ENCODE measurements around the gene ZFYVE21.
"Not testable (repeated sequence)": the region's sequence is repeated elsewhere in the genome, so short reads cannot be mapped to it uniquely, and the experiment has no call there.

The ZFYVE21 gene

DNA sequence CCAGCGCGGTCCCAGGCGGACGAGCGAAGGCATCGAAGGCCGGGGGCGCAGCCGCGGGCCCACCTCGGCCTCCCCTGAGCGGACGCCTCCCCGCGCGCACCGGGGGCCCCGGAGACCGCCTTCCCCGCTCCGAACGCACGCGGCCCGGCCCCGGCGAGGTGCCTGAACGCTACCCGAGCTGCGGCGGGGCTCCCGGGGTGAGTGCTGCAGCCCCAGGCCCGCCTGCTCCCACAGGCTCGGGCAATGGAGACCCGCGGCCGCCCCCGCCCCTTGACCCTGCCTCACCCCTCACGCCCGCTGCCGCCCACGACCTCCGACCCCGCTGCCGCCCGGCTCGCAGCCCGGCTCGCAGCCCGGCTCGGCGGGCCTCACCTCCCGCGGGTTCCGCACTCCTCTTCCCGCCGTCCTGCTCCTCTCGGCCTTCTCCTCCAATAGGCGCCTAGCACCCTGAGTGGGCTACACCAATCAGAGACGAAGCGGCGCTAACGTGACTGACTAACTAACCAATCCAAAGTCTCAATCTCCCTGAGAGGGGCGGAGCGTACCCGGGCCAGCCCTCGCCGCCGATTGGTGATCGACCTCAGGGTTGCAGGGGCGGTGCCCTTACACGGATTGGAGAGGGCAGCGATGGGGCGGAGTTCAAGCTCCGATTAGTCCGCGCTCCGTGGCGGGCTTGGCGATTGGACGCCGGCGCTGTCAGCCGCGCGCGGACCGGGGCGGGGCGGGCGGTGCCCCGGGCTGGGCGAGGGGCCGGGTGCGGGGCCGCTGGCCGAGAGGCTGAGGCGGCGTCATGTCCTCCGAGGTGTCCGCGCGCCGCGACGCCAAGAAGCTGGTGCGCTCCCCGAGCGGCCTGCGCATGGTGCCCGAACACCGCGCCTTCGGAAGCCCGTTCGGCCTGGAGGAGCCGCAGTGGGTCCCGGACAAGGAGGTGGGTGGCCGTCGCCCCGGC lies at the start of gene ZFYVE21, which contains the start of gene XRCC3:
ZFYVE21 (plus strand) TSS at position 759 of the 949 bp plus-strand sequence; CDS start at position 791, 32 bp downstream.
XRCC3 (minus strand) TSS at position 400 of the 949 bp plus-strand sequence. CDS start 4,364 bp downstream, outside the sequence.
- peak; percentile 100 for DNase-seq

DNA sequence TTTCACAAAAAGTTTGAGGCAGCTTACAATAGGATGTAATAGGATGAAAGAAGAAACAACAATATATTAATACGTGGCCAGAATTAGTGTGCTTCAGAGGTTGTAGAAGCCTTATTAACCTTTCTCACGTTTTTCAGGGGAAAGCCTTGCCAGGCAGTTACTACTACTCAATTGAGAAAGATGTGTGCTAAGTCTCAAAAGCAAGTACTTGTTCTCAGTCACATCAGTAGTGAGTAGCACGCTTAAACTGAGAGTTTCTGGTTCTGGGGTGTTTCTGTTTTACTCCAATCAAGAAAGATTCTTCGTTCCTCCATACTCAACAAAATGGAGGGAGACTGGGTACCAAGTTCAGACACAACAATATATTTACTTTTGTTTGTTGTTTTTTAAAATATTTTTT lies 47.9 kb upstream of the ZFYVE21 start:
- DNase-seq: no peak

DNA sequence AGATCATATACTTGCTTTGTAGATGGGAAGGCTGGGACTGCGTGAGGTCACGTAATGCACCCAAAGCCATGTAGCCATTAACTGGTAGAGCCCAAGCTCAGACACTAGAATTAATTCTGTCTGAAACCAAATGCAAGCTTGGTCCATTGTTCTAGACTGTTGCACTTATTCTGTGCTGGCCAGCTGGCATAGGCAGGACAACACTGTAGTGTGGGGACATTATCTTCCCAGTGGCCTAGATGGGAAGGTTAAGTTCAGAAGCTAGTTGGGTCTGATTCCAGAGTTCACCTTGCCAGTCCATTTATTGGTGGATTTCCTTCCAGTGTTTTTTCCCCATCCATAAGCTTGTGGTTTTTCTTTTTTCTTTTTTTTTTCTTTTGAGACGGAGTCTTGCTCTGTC lies 47.5 kb upstream of the ZFYVE21 start:
- no peak for DNase-seq

DNA sequence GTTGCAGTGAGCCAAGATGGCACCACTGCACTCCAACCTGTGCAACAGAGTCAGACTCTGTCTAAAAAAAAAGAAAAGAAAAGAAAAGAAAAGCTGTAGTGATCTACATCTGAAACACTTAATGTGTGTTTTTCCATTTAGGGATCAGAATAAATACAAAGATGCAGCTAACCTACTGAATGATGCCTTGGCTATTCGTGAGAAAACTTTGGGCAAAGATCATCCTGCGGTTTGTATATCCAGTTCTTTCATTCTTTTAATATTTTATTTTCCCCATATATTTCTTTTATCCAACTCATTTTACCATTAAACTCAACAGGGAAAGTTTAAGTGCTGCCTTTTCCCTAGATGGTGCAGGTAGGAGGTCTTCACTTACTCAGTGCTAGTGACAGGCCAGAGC lies 46.2 kb upstream of the ZFYVE21 start:
- DNase-seq: no peak

DNA sequence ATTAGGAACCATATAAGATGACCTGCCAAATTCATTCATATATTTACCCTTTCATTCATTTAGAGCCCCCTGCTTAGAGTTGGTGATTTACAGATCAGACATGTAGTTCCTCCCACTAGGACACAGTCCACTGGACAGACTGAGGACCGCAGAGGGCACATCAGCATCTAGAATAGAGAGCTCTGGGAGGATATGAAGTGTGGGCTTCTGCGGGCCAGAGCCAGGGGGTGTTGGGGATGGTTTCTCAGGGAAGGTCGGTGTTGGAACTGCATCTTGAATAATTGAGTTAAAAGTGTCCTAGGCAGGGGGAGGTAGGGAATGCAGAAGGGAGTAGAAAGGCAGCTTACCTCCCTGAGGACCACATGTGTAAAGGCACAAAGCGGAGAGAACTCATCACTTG lies 43.7 kb upstream of the ZFYVE21 start:
- no peak for DNase-seq

DNA sequence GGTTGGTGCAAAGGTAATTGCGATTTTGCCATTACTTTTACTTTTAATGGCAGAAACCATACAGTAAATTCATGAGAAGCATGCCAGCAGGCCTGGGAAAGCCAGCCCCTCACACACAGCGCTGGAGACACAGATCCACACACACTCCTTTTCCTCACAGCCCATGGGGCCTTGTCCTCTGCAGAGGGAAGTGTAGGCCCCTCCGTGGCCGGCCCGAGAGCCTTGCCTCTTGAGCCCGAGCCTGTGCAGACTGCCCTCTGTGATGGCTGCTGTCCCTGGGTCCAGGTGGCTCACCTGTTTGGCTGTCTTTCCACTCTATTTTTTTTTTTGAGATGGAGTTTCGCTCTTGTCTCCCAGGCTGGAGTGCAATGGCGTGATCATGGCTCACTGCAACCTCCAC lies 39.7 kb upstream of the ZFYVE21 start:
- DNase-seq: no peak

DNA sequence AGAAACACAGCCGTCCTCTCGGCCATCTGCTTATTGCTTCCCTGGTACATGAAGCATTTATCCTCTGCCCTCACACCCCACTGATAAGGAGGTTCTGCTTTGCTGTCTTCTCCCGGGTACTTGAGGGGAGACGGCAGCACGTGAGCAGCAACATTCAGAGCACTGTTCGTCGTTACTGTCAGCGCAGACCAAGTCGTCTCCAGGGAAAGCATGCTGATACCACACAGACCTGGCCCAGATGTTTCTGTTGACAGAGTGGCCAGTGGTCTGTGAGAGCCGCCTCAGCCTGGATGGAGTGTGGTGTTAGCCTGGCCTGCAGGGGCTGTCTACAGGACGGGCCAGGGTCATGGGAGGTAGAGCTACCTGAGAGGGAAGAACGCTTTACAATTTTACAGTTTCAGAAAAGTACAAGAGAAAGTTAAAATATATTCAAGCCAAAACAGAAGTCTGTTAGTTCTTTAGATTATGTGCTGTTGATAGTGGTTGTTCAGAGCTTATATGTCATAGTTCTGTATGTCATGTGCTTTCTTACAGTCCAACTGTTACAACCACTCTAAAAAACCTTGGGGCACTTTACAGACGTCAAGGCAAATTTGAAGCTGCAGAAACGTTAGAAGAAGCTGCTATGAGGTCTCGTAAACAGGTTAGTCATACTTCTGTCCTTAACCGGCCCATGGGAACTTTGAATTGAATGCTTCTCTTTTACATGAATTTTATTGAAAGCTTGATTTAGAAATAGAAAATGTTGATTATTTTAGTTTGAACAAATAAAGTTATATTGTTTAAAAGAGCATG lies 38.5 kb upstream of the ZFYVE21 start:
- no peak for DNase-seq

DNA sequence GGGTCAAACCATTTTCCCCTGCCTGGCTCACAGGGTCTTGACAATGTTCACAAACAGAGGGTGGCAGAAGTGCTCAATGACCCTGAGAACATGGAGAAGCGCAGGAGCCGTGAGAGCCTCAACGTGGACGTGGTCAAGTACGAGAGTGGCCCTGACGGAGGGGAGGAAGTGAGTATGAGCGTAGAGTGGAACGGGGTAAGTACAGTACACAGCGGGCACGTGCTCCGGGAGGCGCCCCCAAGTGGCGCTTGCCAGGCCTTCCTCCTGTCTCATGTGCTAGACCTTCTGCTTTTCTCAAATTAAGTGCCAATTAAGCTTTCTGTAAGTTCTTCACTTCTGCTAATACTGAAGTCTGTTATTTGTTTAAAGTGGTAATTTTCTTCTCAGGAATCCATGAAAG lies 36.3 kb upstream of the ZFYVE21 start:
- no peak for DNase-seq

DNA sequence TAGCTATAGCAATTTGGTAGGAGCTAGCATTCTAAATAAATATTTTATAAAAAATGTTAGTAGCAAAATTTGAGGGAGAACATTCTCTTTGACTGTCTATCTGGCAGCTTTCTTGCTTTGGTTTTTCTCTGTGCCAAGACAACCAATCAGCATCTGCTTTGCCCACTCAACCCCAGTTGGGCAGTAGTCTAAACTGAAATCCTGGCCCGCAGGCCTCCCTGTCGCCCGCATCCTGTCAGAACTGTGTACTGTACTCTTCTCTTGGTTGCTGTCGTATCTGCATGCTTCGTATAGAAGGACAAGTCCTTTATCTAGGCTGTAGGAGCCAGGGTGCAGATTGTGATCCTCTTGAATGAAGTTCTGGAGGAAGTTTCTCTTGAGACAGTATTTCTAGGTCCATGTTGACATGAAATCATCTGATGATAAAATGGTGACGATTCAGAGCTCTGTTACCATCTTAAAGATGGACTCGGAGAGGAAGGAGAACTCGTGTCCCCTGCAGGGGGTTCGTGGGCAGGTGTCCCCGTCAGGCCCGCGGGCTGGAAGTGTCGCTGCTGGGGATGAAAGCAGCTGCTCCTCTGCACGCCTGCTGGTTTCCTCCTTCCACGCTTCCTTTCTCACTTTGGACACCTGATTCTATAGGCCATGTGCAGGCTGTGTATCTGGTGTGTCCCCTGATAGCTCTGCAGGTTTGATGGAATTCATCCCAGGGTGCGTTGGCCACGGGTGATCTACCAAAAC lies 34.9 kb upstream of the ZFYVE21 start:
- no peak for DNase-seq

DNA sequence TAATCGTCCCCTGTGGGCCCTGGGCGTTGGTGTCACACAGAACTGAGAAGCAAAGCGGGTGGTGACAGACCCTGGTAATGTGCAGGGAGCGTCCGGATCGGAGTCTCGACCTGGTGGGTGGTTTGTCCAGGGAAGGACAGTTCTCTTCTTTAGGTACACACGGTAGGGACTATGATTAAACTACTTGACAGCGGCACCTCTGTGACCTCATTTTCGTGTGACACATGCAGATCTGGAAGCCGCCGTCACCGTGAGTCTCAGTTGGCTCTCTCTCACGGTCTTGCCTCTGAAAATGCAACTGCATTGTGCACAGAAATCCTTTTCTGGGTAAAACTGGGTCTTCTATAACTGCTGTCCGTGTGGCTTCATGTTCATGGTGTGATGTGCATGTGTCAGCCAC lies 32.5 kb upstream of the ZFYVE21 start:
- no peak for DNase-seq

DNA sequence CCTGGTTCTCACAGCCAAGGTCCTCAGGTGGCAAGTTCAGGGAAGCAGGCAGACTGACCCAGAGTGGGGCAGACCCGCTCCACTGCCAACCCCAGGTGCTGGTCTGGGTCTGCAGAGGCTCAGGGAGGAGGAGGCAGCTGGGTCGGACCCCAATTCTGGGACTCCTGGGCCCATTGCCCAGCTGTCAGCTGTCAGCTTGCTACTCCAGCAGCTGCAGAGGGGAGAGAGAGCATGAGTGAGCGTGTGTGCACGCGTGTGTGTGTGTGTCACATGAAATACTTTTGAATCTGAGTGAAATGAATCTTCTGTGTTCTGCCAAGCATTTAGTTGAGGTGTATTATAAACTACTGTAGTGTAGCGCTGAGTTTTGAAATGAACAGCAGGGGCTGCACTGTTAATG lies 31.1 kb upstream of the ZFYVE21 start:
- DNase-seq: no peak

DNA sequence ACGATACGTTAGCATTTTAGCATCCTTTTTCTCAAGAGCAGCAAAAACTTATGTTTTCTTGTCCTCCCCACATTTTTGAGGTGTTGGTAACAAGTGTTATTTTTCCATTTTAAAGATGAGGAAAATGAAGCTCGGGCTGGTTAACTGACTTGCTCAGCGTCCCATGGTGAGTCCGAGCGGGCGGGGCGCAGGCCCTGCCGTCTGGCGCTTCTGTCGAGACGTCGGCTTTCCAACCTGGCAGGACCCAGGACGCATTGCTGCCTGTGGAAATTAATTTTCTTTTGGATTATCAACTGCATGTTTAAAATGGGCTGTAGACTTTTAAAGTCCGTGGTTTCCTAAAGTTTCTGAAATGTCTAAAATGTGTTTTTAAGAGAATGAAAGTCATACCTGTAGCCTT lies 30.7 kb upstream of the ZFYVE21 start:
- DNase-seq: no peak

DNA sequence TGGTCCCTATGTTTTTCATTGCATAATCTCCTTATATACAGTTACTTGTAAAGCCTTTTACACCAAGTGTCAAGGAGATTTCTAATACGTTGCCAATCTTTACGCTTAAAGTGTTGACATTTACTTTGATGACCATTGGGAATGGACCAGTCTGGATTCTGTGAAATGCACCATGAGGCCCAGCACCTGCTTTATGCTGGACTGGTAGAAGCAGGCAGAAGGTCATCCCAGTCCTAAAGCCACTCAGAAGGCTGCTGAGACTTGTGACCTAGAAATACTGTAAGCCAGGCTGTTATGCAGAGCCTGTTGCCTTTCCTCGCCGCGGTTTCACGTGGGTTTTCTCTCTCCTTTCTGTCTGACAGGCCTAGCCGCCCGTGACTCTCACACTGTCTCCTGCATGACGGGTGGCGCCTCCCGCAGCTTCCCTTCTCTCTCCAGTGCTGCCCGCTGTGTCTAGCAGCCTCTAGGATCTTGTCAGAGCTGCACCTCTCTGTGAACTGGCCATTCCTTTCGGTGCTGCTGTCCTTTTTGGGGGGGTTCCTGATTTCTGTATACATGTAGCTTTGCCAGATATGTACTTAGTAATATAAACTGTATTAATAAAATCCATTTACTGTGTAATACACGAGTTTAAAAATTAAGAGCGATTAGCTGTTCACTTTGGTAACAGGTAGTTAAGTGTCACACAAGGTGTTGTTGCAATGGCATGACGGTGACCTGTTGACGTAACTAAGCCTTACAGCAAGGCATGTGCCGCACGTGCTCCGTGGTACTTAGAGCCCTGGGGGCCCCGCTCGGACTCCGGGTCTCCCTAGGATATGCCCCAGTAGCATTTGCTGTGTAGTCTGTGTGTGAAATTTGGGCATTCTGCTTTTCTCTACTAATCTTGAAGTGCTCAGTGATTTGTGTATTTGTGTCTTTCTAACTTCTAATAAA lies 30.1 kb upstream of the ZFYVE21 start:
- DNase-seq: no peak

DNA sequence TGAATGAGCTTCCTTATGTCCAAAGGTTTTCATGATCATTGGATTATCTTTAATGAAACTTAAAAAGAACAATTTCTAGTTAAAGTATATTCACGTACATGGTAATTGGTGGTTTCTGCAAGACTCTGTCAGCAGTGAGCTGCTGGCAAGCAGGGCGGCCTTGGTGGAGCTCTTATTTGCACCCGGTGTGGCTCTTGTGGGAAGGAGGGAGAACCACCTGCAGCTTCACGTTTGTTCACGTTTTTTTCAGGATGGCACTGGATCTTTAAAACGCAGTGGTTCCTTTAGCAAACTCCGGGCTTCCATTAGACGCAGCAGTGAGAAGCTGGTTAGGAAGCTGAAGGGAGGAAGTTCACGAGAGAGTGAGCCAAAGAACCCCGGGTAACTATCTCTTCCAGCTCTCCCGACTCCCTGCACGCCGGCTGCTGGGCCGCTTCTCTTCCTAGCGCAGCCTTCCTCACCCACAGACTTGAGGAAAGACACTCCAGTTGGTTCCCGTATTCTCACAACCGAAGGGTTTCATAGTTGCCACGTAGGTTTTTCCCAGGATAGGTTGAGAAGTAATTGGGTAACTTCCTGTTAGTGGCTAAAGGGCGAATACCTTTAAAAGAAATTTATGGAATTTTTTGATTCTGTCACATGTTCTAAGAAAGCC lies 28.7 kb upstream of the ZFYVE21 start:
- DNase-seq: no peak

DNA sequence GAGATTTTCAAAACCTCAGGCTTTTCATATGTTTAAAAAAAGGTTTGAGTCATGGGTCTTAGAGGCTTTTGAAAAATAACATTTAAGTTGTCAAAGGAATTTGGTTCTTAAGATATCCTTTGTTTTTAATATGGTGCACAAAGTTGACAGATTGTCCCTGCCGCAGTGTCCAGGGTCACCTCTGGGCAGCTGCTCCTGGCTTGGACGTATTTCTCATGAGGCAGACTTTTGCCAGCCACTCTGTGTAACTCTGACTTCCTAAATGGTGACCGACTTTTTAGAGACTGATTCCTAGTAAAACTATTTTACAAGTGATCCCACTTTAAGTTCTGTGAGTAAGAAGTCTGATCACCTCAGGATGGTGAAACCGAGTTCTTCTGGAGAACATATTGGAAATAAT lies 27.9 kb upstream of the ZFYVE21 start:
- DNase-seq: no peak

DNA sequence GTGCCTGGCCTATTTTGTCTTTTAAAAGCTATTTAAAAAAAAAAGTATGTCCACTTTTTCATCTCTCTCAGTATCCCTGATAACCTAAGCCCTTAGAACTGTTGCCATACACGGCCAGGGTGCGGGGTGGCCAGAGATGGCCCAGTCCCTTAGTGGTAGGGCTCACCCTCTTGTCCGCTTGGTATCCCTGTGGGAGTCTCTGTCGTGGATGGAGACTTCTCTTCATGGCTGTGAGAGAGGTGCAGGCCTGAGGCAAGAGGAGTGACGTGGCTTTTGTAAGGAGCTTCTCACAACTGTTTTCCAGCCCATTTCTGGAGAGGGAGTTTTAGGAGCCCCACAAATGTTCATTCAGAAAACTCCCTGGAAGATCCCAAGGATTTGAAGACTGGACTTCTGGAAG lies 27.2 kb upstream of the ZFYVE21 start:
- DNase-seq: no peak

DNA sequence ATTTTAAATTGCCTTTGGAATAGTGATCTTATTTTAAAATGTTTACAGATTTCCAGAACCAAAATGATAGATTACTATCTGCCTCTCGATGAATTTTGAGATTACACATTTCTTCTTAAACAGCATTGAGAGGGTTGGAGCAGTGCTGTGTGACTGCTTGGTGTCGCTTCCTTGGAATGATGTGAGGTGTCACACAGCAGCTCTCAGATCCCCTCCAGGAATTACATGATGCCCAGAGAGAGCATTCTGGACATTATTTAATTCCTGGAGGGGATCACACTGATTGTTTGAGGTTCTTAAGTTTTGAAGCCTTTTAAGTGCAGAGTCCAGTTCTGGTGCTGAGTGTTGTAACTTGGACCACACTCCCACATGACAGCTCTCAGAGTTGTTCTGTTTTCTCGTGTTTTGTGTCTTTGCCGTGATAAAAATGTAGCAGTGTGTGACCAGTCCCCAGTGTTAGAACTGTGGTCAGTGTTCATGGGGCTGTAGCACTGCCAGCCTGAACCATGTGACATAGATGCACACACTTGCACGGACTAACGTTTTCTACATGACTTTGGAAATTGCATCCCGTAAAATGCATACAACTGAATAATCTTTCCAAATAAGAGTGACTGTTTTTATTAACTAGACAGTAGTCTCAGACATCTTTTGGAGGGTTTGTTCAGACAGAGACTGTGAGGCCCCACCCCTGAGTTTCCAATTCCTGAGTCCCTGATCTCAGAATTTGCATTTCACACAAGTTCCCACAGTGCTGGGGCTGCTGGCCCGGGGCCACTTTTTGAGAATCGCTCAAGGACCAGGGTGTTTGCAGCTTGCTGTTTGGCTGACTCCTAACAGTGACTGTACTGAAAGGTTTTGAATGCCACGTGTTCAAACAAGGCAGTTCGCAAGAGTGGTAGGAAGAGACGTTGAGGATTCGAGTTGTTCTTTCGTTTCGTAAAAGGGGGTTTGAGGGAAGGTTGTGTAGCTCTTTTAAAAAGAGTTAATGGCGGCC lies 26.4 kb upstream of the ZFYVE21 start:
- peak; percentile 59 for DNase-seq

DNA sequence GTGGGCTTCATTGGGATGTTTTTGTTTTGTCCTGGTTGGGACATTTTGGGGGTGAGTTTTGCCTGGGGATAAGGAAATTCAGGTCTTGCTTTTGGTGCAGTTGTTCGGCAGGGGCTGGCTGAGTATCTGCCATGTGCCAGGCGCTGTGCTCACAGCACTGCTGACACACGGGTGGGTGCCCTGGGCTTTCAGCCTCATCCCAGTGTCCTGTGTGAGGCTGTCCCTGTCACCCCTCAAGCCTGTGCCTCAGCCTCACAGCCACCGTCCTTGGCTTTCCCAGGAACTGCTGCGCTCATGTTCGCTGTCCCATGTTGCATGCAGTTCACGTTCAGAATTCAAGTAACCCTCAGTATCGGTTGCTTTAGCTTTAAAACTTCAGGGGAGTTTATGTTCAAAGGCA lies 25.3 kb upstream of the ZFYVE21 start:
- no peak for DNase-seq

DNA sequence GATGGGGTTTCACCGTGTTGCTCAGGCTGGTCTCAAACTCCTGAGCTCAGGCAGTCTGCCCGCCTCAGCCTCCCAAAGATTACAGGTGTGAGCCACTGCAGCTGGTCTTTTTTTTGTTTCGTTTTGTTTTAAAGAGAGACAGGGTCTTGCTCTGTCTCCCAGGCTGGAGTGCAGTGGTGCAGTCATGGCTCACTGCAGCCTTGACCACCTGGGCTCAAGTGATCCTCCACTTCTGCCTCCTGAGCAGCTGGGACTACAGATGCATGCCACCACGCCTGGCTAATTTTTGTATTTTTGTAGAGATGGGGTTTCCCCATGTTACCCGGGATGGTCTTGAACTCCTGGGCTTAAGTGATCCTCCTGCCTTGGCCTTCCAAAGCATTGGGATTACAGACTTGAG lies 24.0 kb upstream of the ZFYVE21 start:
- DNase-seq: not testable (repeated sequence)

DNA sequence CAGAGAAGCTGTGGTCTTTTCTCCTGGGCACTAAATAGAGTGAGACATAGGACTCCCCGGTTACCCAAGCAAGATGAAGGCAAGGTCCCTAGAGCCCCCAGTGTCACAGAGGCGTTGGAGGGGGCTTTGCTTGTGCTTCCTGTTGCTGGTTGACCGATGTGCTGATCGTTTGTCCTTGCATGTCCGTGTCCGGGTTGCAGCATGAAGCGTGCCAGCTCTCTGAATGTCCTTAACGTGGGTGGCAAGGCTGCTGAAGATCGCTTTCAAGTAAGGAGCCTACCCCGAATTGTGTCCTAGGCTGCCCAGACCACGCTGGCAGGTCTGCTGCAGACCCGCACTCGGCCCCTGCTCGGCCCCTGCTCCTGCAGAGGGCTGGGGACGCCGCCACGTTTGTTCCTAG lies 23.5 kb upstream of the ZFYVE21 start:
- no peak for DNase-seq

Measured in midbrain (tissue), 1 donor.